Measurements from ENCODE around the gene IDH1.
"Not testable (repeated sequence)": the region's sequence is repeated elsewhere in the genome, so short reads cannot be mapped to it uniquely, and the experiment has no call there.

DNA sequence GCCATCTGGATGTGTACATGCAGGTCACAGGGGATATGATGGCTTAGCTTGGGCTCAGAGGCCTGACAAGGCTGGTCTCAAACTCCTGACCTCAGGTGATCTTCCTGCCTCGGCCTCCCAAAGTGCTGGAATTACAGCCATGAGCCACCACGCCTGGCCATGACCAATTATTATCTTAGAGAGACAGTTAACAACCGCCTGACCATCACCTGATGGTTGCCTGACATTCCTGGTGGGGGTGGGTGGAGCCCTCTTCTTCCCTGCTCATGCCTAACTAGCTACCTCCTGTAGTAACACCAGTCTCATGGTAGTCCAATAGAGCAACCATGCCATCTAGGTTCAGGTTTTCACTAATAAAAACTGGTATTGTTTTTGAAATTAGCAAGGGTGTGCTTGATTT lies 33.0 kb downstream of the IDH1 start:
- TF ChIP-seq POLR2A (IDR thresholded peaks at IDR 0.05): not testable (repeated sequence)
- TF ChIP-seq, protein P1, sequence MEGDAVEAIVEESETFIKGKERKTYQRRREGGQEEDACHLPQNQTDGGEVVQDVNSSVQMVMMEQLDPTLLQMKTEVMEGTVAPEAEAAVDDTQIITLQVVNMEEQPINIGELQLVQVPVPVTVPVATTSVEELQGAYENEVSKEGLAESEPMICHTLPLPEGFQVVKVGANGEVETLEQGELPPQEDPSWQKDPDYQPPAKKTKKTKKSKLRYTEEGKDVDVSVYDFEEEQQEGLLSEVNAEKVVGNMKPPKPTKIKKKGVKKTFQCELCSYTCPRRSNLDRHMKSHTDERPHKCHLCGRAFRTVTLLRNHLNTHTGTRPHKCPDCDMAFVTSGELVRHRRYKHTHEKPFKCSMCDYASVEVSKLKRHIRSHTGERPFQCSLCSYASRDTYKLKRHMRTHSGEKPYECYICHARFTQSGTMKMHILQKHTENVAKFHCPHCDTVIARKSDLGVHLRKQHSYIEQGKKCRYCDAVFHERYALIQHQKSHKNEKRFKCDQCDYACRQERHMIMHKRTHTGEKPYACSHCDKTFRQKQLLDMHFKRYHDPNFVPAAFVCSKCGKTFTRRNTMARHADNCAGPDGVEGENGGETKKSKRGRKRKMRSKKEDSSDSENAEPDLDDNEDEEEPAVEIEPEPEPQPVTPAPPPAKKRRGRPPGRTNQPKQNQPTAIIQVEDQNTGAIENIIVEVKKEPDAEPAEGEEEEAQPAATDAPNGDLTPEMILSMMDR (IDR thresholded peaks at IDR 0.05): not testable (repeated sequence)

Measured in prostate gland (tissue), 2 donors.